RKO (cell line): ENCODE data around the gene IL21R.

Source experiments
- DNase-seq: peaks from one replicate; pipeline ENCODE4 v3.0.0-alpha.2; 2016; ENCODE audit warnings: low spot score

The IL21R gene

GRCh38 chr16:27485126-27485525 lies 83.2 kb downstream of the IL21R start:
- no peak for DNase-seq

- DNase-seq = no peak
Measured at GRCh38 chr16:27485811-27486210, 83.8 kb downstream of the IL21R start.

GRCh38 chr16:27486344-27486743 lies 84.4 kb downstream of the IL21R start:
- DNase-seq = no peak

- no peak for DNase-seq
Measured at GRCh38 chr16:27486760-27487159, 84.8 kb downstream of the IL21R start.

GRCh38 chr16:27489421-27489820 lies 87.4 kb downstream of the IL21R start:
- no peak for DNase-seq

GRCh38 chr16:27489906-27490305 lies 87.9 kb downstream of the IL21R start:
- no peak for DNase-seq

- no peak for DNase-seq
Measured at GRCh38 chr16:27491894-27492587, 90.1 kb downstream of the IL21R start.

- DNase-seq = no peak
Measured at GRCh38 chr16:27492588-27492979, 90.6 kb downstream of the IL21R start.

- DNase-seq = no peak
Measured at GRCh38 chr16:27495191-27495590, 93.2 kb downstream of the IL21R start.

- DNase-seq = no peak
Measured at GRCh38 chr16:27498031-27498825, 96.3 kb downstream of the IL21R start.

GRCh38 chr16:27498916-27499658 lies 97.1 kb downstream of the IL21R start:
- DNase-seq = no peak

GRCh38 chr16:27499659-27500055 lies 97.7 kb downstream of the IL21R start:
- DNase-seq = no peak

GRCh38 chr16:27500801-27501200 lies 98.8 kb downstream of the IL21R start:
- DNase-seq = no peak
